Keratinocyte (primary cell): ENCODE measurements around the gene SNAP29.

Source experiments
- EZH2 ChIP-seq: IDR thresholded peaks from one replicate; pipeline ENCODE4 v1.6.1; 2012; ENCODE audit warnings: inconsistent platforms, mild to moderate bottlenecking, low read length, moderate library complexity
- TF ChIP-seq, protein P1 (sequence below), 3 experiments: IDR thresholded peaks in 1 of 3; conservative IDR thresholded peaks in 1 of 3; optimal IDR thresholded peaks in 1 of 3; 2 replicates in 2 of 3; 3 replicates in 1 of 3; pipeline versions ENCODE3 to v1.5.1; 2011; ENCODE audit warnings: low read length in 3 of 3, mild to moderate bottlenecking in 3 of 3, moderate library complexity in 2 of 3, control low read depth in 1 of 3, inconsistent platforms in 1 of 3; ENCODE audit not compliant: insufficient read depth in 2 of 3; ENCODE audit errors: extremely low read depth in 1 of 3

DNA sequence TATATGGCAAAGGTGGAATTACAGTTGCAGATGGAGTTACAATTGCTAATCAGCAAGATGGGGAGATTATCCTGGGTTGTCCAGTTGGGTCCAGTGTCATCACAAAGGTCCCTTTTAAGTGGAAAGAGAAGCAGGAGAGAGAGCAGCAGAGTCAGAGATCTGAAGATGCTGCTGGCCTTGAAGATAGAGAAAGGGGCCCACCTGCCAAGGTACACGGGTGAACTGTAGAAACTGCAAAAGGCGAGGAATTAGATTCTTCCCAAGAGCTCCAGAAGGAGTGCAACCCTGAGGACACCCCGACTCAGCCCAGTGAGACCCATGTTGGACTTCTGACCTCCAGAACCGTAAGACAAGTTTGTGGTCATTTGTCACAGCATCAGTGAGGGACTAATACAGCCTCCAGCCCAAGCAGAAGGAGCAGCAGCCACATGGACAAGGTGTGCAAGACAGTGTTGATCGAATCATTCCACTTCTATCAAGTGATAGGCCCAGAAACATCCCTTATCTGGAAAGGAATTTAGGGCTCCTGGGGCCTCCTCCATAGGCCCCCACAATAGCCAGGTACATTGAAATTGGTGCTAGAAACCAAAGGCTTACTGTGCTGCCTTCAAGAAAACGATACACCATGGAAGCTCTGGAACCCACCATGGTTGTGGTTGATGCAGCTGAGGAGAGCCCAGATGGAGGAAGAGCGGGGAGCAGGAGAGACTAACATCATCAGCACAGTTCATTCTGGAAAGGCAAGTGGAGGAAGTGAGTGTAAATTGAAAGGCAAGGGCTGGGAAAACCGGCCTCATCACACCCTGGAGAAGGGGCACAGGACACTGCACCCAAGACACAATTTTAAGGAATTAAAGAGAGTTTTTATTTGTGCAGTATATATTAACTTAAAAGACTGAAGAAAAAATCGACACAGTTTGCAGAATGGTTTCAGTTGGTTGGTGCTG, 23.3 kb downstream of the SNAP29 start:
- TF ChIP-seq, protein P1, sequence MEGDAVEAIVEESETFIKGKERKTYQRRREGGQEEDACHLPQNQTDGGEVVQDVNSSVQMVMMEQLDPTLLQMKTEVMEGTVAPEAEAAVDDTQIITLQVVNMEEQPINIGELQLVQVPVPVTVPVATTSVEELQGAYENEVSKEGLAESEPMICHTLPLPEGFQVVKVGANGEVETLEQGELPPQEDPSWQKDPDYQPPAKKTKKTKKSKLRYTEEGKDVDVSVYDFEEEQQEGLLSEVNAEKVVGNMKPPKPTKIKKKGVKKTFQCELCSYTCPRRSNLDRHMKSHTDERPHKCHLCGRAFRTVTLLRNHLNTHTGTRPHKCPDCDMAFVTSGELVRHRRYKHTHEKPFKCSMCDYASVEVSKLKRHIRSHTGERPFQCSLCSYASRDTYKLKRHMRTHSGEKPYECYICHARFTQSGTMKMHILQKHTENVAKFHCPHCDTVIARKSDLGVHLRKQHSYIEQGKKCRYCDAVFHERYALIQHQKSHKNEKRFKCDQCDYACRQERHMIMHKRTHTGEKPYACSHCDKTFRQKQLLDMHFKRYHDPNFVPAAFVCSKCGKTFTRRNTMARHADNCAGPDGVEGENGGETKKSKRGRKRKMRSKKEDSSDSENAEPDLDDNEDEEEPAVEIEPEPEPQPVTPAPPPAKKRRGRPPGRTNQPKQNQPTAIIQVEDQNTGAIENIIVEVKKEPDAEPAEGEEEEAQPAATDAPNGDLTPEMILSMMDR (optimal IDR thresholded peaks at IDR 0.05 in 1 of 3, IDR thresholded peaks at IDR 0.05 in 1 of 3, conservative IDR thresholded peaks at IDR 0.05 in 1 of 3; ENCODE audit: extremely low read depth in 1 of 3, insufficient read depth in 2 of 3, low read length in 3 of 3), result no peak
- no peak for TF ChIP-seq EZH2
